Measurements from ENCODE around the gene UGGT1. TPM values are rescaled to one million over a fixed set of nuclear protein-coding genes. Genes with fewer than 3 reads are reported as not detected.

UGGT1 gene
- total RNA-seq, 4 donors from 2014 or later: 43.1 to 66.5 (median 55.3) TPM

DNA sequence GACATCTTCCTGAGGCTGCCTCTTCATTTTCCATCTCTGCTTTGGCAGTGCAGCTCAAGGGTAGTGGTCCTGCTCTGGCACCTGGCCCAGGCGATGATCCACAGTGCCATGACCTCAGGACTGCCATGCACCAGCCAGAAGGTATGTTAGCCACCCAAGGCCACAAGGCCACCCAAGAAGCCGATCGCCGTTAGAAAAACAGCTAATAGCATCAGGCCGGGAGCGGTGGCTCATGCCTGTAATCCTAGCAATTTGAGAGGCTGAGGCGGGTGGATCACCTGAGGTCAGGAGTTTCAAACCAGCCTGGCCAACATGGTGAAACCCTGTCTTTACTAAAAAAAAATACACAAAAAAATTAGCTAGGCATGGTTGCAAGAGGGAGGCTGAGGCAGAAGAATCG lies 28.4 kb upstream of the UGGT1 start:
- TF ChIP-seq, protein P1, sequence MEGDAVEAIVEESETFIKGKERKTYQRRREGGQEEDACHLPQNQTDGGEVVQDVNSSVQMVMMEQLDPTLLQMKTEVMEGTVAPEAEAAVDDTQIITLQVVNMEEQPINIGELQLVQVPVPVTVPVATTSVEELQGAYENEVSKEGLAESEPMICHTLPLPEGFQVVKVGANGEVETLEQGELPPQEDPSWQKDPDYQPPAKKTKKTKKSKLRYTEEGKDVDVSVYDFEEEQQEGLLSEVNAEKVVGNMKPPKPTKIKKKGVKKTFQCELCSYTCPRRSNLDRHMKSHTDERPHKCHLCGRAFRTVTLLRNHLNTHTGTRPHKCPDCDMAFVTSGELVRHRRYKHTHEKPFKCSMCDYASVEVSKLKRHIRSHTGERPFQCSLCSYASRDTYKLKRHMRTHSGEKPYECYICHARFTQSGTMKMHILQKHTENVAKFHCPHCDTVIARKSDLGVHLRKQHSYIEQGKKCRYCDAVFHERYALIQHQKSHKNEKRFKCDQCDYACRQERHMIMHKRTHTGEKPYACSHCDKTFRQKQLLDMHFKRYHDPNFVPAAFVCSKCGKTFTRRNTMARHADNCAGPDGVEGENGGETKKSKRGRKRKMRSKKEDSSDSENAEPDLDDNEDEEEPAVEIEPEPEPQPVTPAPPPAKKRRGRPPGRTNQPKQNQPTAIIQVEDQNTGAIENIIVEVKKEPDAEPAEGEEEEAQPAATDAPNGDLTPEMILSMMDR (IDR thresholded peaks at IDR 0.05; ENCODE audit: low read depth): no peak

DNA sequence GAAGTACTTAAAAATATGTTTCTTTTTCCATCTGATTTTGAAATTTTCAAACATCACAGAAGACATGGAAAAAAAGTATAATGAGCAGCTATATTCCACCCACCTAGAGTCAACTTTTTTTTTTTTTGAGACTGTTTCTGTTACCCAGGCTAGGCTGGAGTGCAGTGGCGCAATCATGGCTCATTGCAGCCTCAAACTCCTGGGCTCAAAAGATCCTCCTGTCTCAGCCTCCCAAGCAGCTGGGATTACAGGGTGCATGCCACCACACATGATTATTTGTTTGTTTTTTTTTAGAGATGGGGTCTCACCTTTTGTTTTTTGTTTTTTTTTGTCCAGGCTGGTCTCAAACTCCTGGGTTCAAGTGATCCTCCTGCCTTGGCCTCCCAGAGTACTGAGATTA lies 26.6 kb upstream of the UGGT1 start:
- TF ChIP-seq, protein P1 (IDR thresholded peaks at IDR 0.05; ENCODE audit: low read depth): no peak

DNA sequence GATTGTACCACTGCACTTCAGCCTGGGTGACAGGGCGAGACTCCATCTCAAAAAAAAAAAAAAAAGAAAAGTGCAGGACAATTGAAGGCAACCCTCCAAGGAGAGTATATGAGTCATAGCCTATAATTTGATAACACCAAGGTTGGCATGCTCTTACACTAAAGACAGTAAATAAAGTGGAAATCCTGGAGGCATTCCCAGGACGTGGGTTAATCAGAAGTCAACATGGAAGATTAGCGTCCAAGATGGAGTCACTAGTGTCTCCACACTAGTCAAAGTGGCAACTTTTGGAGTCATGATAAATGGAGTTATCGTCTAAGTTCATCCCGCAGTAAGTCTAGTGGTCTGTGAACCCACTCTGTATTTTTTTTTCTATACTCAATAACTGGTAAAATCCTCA lies 21.2 kb upstream of the UGGT1 start:
- TF ChIP-seq, protein P1 (IDR thresholded peaks at IDR 0.05; ENCODE audit: low read depth): no peak

DNA sequence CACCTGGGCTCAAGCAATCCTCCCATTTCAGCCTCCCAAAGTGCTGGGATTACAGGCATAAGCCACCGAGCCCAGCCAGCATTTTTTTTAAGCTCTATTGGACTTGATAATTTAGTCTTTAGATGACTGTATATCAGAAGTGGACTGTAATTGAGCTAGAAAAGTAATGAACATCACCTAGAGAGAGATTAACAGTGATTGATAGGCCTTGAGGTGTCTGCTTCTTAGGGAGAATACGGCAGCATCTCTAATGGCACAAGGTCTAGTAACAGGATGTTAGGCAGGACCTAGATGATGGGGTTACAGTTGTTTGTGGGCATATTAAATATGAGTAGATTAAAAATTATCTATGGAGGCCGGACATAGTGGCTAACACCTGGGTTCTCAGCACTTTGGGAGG lies 17.7 kb upstream of the UGGT1 start:
- TF ChIP-seq, protein P1 (IDR thresholded peaks at IDR 0.05; ENCODE audit: low read depth): no peak

DNA sequence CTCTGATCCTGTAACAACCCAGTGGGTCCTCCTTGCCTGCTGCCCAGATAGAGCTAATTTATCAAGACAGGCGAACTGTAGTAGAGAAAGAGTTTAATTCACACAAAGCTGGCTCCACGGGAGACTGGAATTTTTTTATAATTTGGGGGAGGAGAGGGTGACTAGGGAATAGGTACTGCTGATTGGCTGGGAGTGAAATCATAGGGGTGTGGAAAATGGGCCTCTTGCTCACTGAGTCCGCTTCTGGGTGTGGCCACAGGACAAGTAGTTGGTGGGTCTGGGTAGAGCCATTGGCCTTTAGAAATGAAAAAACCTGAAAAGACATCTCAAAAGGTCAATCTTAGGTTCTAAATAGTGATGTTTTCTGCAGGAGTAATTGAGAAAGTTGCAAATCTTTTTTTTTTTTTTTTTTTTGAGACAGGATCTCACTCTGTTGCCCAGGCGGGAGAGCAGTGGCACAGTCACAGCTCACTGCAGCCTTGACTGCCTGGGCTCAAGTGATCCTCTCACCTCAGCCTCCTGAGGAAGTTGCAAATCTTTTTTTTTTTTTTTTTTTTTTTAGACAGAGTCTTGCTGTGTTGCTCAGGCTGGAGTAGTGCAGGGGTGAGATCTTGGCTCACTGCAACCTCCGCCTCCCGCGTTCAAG lies 14.4 kb upstream of the UGGT1 start:
- TF ChIP-seq, protein P1 (IDR thresholded peaks at IDR 0.05; ENCODE audit: low read depth): no peak

DNA sequence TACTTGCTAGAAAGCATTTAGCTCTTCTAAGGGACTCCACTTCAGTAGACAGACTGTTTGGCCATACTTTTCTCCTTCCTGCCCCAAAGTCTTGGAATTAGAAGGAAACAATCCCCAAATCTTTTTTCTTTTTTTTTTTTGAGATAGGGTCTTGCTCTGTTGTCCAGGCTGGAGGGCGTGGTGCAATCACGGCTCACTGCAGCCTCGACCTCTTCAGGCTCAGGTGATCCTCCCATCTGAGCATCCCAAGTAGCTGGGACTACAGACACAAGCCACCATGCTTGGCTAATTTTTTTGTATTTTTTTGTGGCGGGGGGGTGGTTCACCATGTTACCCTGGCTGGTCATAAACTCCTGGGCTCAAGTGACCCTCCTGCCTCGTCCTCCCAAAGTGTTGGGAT lies 6.2 kb upstream of the UGGT1 start:
- TF ChIP-seq, protein P1 (IDR thresholded peaks at IDR 0.05; ENCODE audit: low read depth): no peak

DNA sequence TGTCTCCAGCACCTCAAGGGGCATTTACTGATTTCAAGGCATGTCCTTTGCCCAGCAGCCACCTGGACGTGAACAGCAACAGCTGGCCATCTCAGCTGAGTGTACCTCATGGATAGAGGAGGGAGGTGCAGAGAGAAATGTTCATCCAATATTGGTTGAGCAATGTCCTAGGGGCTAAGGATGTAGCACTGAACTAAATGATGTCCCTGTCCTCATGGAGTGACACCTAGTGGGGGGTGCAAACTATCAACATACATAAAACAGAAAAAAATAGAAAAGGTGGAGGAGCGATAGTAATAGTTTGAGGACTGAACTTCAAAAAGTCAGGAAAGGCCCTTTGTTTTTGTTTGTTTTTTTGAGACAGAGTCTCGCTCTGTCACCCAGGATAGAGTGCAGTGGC lies 4.8 kb upstream of the UGGT1 start:
- TF ChIP-seq, protein P1 (IDR thresholded peaks at IDR 0.05; ENCODE audit: low read depth): no peak
